Mucosa of rectum (tissue), 2 donors: ENCODE measurements around the gene KCTD7.
"Not testable (repeated sequence)": the region's sequence is repeated elsewhere in the genome, so short reads cannot be mapped to it uniquely, and the experiment has no call there.

ENCODE experiments used
- H3K27ac ChIP-seq, 2 donors: one replicate each; pipeline ENCODE4 v1.7.0; 2013; ENCODE audit warnings: inconsistent platforms in 2 of 2, low read depth in 2 of 2, low read length in 2 of 2
- H3K27me3 ChIP-seq, 2 donors: one replicate each; pipeline ENCODE4 v1.7.0; 2013; ENCODE audit warnings: low read length in 2 of 2; ENCODE audit not compliant: control insufficient read depth in 2 of 2, insufficient read depth in 2 of 2
- H3K36me3 ChIP-seq, 2 donors: one replicate each; pipeline ENCODE4 v1.7.0; 2013; ENCODE audit warnings: low read length in 2 of 2; ENCODE audit not compliant: control insufficient read depth in 2 of 2, insufficient read depth in 2 of 2
- H3K4me1 ChIP-seq, 2 donors: one replicate each; pipeline ENCODE4 v1.7.0; 2013; ENCODE audit warnings: low read length in 2 of 2, mild to moderate bottlenecking in 1 of 2; ENCODE audit not compliant: control insufficient read depth in 2 of 2, insufficient read depth in 2 of 2
- H3K4me3 ChIP-seq, 2 donors: one replicate each; pipeline ENCODE4 v1.7.0; 2013; ENCODE audit warnings: low read length in 2 of 2
- H3K9ac ChIP-seq, 2 donors: one replicate each; pipeline ENCODE4 v1.7.0; 2013; ENCODE audit warnings: low read length in 2 of 2, low read depth in 1 of 2, mild to moderate bottlenecking in 1 of 2
- H3K9me3 ChIP-seq, 2 donors: one replicate each; pipeline ENCODE4 v1.7.0; 2013; ENCODE audit warnings: low read length in 2 of 2; ENCODE audit not compliant: control insufficient read depth in 2 of 2
- donor health status: healthy.
- donor health status: Normal muscosa, but diverticular disease.

The KCTD7 gene

GRCh38 chr7:66635322-66635981, 6.8 kb downstream of the KCTD7 start:
- H3K36me3 ChIP-seq = peaks cover 21 to 31% of the 10 kb centered on the region in 2 donors
- H3K9me3 ChIP-seq, H3K4me1 ChIP-seq, H3K27me3 ChIP-seq, H3K9ac ChIP-seq, H3K27ac ChIP-seq, H3K4me3 ChIP-seq: not testable (repeated sequence)

DNA sequence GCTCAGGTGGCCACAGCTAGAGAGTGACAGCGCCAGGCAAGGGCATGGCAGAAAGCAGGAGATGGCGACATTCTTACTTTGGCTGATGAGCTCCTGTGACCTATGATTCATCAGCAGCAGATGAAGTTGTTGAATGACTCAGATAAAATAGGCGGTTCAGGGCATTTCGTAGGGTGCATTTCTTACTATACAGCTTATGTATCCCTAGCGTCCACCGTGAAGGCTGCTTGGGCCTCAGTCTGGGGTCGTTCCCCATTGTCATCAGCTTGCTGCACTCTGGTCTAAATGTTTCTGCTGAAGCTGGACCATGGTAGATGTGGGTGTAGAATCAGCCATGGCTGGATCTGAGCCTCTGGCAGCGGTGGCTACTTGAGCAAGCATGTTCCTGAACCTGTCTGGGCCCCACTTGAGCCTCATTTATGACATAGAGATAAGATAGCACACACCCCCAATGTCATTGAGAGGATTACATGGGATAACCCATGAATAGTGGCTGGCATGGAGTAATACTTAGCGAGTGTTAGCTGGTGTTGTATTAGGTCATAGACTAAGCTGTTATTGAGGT, 7.4 kb downstream of the KCTD7 start:
- not testable (repeated sequence) for H3K4me1 ChIP-seq, H3K27ac ChIP-seq, H3K4me3 ChIP-seq, H3K27me3 ChIP-seq, H3K9ac ChIP-seq, H3K9me3 ChIP-seq
- peaks cover 21 to 35% of the 10 kb centered on the region in 2 donors for H3K36me3 ChIP-seq

DNA sequence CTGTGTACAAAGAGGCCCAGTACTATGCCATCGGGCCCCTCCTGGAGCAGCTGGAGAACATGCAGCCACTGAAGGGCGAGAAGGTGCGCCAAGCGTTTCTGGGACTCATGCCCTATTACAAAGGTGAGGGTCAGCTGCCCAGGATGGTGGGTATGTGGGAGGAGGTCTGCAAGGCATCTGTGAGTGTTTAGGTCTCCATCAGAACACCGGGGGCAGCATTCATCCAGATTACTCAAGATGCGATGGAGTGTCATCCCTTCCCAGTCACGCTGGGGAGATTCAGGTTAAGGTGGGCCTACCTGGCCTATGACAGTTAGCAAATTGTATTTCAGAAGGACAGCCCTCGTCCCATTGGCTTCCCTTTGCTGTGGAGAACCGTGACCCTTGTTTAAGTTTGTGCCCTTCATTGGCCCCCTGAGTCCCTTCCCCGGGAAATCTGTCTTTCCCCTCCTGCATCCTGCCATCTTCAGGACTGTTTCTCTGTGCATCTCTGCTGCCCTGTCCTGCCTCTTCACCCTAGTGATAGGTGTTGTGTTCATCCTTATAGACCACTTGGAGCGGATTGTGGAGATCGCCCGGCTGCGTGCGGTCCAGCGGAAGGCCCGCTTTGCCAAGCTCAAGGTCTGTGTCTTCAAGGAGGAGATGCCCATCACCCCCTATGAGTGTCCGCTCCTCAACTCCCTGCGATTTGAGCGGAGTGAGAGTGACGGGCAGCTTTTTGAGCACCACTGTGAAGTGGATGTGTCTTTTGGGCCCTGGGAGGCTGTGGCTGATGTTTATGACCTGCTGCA, 9.8 kb downstream of the KCTD7 start:
- Histone ChIP-seq H3K27me3 (no peaks in the 10 kb centered on the region), H3K4me1 (peaks cover 11 to 16% of the 10 kb centered on the region in 2 donors), H3K9ac (no peak overlapping the region), H3K36me3 (peaks cover 23 to 55% of the 10 kb centered on the region in 2 donors), H3K27ac (no peak overlapping the region), H3K9me3 (no peaks in the 10 kb centered on the region), H3K4me3 (no peak overlapping the region)

DNA sequence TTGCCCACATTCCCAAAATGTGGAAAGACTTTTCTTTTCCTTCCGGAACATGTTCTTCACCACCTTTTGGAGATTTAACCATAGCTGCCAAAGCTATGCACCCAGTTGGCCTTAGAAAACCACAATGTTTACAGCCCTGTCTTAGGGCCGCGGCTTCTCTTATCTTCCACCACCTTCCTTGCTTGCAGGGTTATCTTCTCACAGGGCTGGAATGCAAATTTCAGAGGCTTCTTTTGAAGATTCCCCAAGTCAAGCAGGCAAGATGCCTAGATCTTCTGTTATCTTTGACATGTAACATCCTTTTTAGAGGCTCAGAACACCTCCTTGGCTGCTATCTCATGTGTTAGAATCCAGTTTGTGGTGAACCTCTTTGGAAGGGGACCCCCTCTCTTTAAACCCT, 11.1 kb downstream of the KCTD7 start:
- Histone ChIP-seq H3K36me3 (peaks cover 30 to 58% of the 10 kb centered on the region in 2 donors), H3K27me3 (no peaks in the 10 kb centered on the region), H3K4me1 (peaks cover 11 to 16% of the 10 kb centered on the region in 2 donors), H3K27ac (no peak overlapping the region), H3K4me3 (no peak overlapping the region), H3K9ac (no peak overlapping the region), H3K9me3 (no peaks in the 10 kb centered on the region)

DNA sequence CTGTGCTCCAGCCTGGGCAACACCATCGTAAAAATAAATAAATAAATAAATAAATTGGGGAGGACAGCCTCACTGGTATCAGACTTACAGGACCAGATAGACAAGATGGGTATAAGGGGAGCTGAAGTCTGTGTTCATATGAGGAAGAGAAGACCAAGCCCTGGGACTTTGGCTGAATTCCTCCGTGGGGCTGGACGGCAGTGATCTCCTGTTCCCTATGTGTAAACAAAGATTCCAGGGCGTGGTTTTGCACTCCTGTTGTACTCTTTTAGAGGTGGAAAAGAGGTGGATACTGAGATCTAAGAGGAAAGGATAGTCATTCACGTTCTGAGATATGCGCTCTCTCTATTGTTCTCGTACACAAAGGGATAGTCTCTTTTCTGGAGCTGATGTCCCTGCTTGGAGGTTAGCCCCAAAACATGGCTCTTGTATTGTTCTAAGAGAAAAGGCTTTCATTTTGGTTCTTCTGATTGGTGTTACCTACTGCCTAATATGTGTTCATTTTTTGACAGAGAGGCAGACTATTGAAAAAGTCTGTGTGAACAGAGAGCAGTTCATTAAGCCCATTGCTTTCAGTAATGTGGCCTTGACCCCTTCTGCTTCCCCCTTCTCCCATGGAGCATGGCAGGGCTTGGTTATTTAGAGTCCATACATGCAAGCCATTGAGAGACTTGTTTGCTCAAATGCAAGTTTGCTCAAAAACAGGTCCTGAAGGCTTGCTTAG, 12.3 kb downstream of the KCTD7 start:
- peak overlapping the region; percentile 70 to 83 for H3K27ac ChIP-seq
- no peaks in the 10 kb centered on the region for H3K9me3 ChIP-seq
- H3K4me1 ChIP-seq = peaks cover 11 to 16% of the 10 kb centered on the region in 2 donors
- peak overlapping the region; percentile 9 to 47 for H3K9ac ChIP-seq
- peak overlapping the region in 1 of 2 donors; percentile 38 for H3K4me3 ChIP-seq
- peaks cover 34 to 60% of the 10 kb centered on the region in 2 donors for H3K36me3 ChIP-seq
- no peaks in the 10 kb centered on the region for H3K27me3 ChIP-seq

DNA sequence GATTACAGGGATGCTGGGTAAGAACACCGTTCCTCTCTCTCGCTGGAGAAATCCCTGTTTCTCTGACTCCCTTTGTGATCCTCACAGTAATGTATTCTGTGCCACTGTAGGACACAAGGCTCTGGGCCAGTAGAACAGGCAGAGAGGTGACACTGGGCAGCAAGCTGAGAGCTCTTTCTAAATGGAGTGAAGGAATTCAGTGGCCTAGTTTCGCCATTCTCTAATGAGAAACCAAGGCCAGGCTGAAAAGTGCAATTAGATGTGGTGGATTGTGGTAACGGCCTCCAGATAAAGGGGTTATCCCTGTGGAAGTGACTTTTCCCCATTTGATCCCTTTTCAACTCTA, 12.8 kb downstream of the KCTD7 start:
- Histone ChIP-seq H3K9me3 (no peaks in the 10 kb centered on the region), H3K4me3 (peak overlapping the region in 1 of 2 donors; percentile 38), H3K9ac (peak overlapping the region; percentile 9 to 47), H3K36me3 (peaks cover 34 to 60% of the 10 kb centered on the region in 2 donors), H3K27ac (peak overlapping the region; percentile 70 to 83), H3K4me1 (peaks cover 11 to 16% of the 10 kb centered on the region in 2 donors), H3K27me3 (no peaks in the 10 kb centered on the region)

GRCh38 chr7:66642186-66642585, 13.5 kb downstream of the KCTD7 start:
- Histone ChIP-seq H3K4me1 (peaks cover 11 to 16% of the 10 kb centered on the region in 2 donors), H3K9ac (no peak overlapping the region), H3K36me3 (peaks cover 34 to 57% of the 10 kb centered on the region in 2 donors), H3K27me3 (no peaks in the 10 kb centered on the region), H3K27ac (no peak overlapping the region), H3K9me3 (no peaks in the 10 kb centered on the region), H3K4me3 (no peak overlapping the region)

DNA sequence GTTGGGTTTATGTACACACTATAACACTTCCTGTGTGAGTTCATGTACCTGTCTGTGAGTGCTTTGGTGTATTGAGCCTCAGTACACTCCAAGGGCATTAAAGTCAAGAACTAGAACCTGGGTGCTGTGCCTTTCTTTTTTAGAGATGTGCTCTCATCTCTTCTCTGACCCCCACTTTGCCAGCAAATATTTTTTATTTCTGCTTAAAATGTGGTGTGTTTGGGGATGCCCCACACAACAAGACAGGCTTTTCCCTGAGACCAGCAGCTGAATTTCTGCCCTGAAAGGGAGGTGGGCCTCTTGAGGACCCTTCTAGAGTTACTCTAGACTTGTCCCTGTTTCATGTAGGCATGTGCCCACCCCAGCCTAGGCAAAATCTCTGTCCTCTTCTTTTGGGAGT, 14.3 kb downstream of the KCTD7 start:
- no peaks in the 10 kb centered on the region for H3K27me3 ChIP-seq
- H3K27ac ChIP-seq = no peak overlapping the region
- H3K9ac ChIP-seq = no peak overlapping the region
- H3K36me3 ChIP-seq = peaks cover 34 to 57% of the 10 kb centered on the region in 2 donors
- no peaks in the 10 kb centered on the region for H3K9me3 ChIP-seq
- H3K4me3 ChIP-seq = no peak overlapping the region
- H3K4me1 ChIP-seq = peaks cover 11 to 16% of the 10 kb centered on the region in 2 donors

- Histone ChIP-seq H3K9me3 (no peaks in the 10 kb centered on the region), H3K4me1 (peaks cover 11 to 16% of the 10 kb centered on the region in 2 donors), H3K27ac (no peak overlapping the region), H3K36me3 (peaks cover 31 to 52% of the 10 kb centered on the region in 2 donors), H3K4me3 (no peak overlapping the region), H3K27me3 (no peaks in the 10 kb centered on the region), H3K9ac (no peak overlapping the region)
Measured at GRCh38 chr7:66643395-66643794, 14.7 kb downstream of the KCTD7 start.

DNA sequence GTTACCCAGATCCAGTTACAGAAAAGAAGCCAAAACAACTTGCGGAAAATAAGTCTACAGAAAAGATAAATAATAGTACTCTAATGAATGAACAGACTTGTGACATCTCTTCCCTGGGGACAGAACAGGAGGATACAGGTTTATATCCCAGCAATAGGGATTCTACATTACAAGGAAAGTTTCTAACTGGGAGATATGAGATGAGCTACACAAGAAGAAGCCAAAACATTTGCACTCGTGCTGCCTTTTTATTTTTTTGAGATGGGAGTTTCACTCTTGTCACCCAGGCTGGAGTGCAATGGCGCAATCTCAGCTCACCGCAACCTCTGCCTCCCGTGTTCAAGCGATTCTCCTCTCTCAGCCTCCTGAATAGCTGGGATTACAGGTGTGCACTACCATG, 22.3 kb downstream of the KCTD7 start:
- not testable (repeated sequence) for H3K27me3 ChIP-seq, H3K27ac ChIP-seq, H3K9ac ChIP-seq, H3K4me1 ChIP-seq, H3K9me3 ChIP-seq, H3K4me3 ChIP-seq, H3K36me3 ChIP-seq
